Thyroid gland (tissue), 4 donors: ENCODE measurements around the gene RASD1. TPM values are rescaled to one million over a fixed set of nuclear protein-coding genes. Genes with fewer than 3 reads are reported as not detected.

Experiments used
- DNase-seq, 2 donors: peaks; one replicate each; pipeline ENCODE4 v3.0.0-alpha.2; 2019
- H3K27ac ChIP-seq, 3 donors: fragments of 200-600 bp; sonication (generic); 1 replicate in 2 of 3; 2 replicates in 1 of 3; pipeline ENCODE4 v1.5.1; 2016 to 2019; ENCODE audit warnings: mild to moderate bottlenecking in 1 of 3, moderate library complexity in 1 of 3
- H3K27me3 ChIP-seq: fragments of 200-600 bp; sonication (generic); one replicate; pipeline ENCODE4 v1.5.1; 2019
- H3K36me3 ChIP-seq, 2 donors: fragments of 200-600 bp; sonication (generic); one replicate each; pipeline ENCODE4 v1.5.1; 2016 to 2019
- H3K4me1 ChIP-seq, 2 donors: fragments of 200-600 bp; sonication (generic); one replicate each; pipeline ENCODE4 v1.5.1; 2017 to 2019
- H3K4me3 ChIP-seq, 3 donors: fragments of 200-600 bp; sonication (generic); replicated peaks in 1 of 3; 1 replicate in 2 of 3; 2 replicates in 1 of 3; pipeline ENCODE4 v1.5.1; 2016; ENCODE audit warnings: mild to moderate bottlenecking in 1 of 3
- H3K9me3 ChIP-seq: fragments of 200-600 bp; sonication (generic); one replicate; pipeline ENCODE4 v1.5.1; 2017
- CTCF ChIP-seq, 6 experiments: fragments of 200-600 bp in 3 of 6; fragments of 450-650 bp in 3 of 6; sonication (generic) in 3 of 6; IDR thresholded peaks; one replicate each; pipeline ENCODE4 v1.5.1; 2016 to 2019; ENCODE audit warnings: antibody characterized with exemption in 6 of 6, mild to moderate bottlenecking in 2 of 6, inconsistent platforms in 1 of 6, moderate library complexity in 1 of 6
- POLR2A ChIP-seq, 2 donors: fragments of 450-650 bp; IDR thresholded peaks; one replicate each; pipeline ENCODE4 v1.6.1; 2017; ENCODE audit warnings: antibody characterized with exemption in 2 of 2, mild to moderate bottlenecking in 2 of 2, moderate library complexity in 1 of 2
- WGBS, 2 donors: methylation state at CpG; one replicate each; pipeline ENCODE4 v1.1.5; 2017; 5-methylcytosine and 5-hydroxymethylcytosine counted together
- intact Hi-C: fragments of 100-400 bp; cut with DNase I; formaldehyde crosslinking; loops from one replicate; pipeline ENCODE4 v1.15.1; 2023
- total RNA-seq, 4 donors: library from RNA; depleted of rRNA; stranded (reverse); fragments of >200 nt; gene quantifications; one replicate each; pipeline ENCODE4 v1.2.3, GENCODE V29; 2016

RASD1 gene
- total RNA-seq, 4 donors from 2014 or later, result 114 to 149 (median 141) TPM

GRCh38 chr17:17476865-17477467 is 19.2 kb downstream of the RASD1 start, which contains the start of gene MED9:
Gene MED9 (plus strand): TSS chr17:17477000. CDS start chr17:17477042, 42 bp downstream.
- peak within 1 kb of the TSS; percentile 94 to 98 (median 97) for H3K4me3 ChIP-seq
- peaks cover 31% of the 10 kb centered on the region in 2 donors for H3K4me1 ChIP-seq
- H3K36me3 ChIP-seq, result no peaks in the 10 kb centered on the region
- H3K27ac ChIP-seq, result peak within 1 kb of the TSS; percentile 80 to 83 (median 83)
- 0 to 1% methylated on average over 15 to 27 of the region's 47 CpGs for WGBS, 2 donors
- H3K9me3 ChIP-seq, result no peaks in the 10 kb centered on the region
- intact Hi-C loops, result loop anchor here (10.0 kb wide), 1 partner anchor 62 kb away; no protein-coding TSS in a partner anchor
- TF ChIP-seq POLR2A (IDR thresholded peaks at IDR 0.05) (peak in 1 of 2 donors; percentile 78), CTCF (IDR thresholded peaks at IDR 0.05) (no peak)
- peak; percentile 88 to 91 for DNase-seq
- H3K27me3 ChIP-seq, result no peaks in the 10 kb centered on the region

GRCh38 chr17:17474341-17474740 is 21.9 kb downstream of the RASD1 start:
- no peaks in the 10 kb centered on the region for H3K27me3 ChIP-seq
- H3K9me3 ChIP-seq, result no peaks in the 10 kb centered on the region
- no peak overlapping the region for H3K4me3 ChIP-seq
- DNase-seq, result no peak
- TF ChIP-seq CTCF (IDR thresholded peaks at IDR 0.05) (no peak), POLR2A (IDR thresholded peaks at IDR 0.05) (no peak)
- H3K4me1 ChIP-seq, result peaks cover 20 to 22% of the 10 kb centered on the region in 2 donors
- H3K36me3 ChIP-seq, result no peaks in the 10 kb centered on the region
- intact Hi-C loops, result loop anchor here (10.0 kb wide), 1 partner anchor 60 kb away; no protein-coding TSS in a partner anchor
- no peak overlapping the region for H3K27ac ChIP-seq
- WGBS, 2 donors, result 65 to 80% methylated on average over 7 of the region's 7 CpGs

- intact Hi-C loops, result loop anchor here (10.0 kb wide), 1 partner anchor 58 kb away; no protein-coding TSS in a partner anchor
- Histone ChIP-seq H3K9me3 (no peaks in the 10 kb centered on the region), H3K4me3 (no peak overlapping the region), H3K36me3 (no peaks in the 10 kb centered on the region), H3K4me1 (peaks cover under 1 to 3% of the 10 kb centered on the region in 2 donors), H3K27me3 (no peaks in the 10 kb centered on the region), H3K27ac (no peak overlapping the region)
- DNase-seq, result no peak
- WGBS, 2 donors, result 63 to 66% methylated on average over 8 of the region's 8 CpGs
- no peak for TF ChIP-seq CTCF (IDR thresholded peaks at IDR 0.05)
- no peak for TF ChIP-seq POLR2A (IDR thresholded peaks at IDR 0.05)
Observed at GRCh38 chr17:17472333-17472920, 23.8 kb downstream of the RASD1 start.

GRCh38 chr17:17469996-17470395 is 26.2 kb downstream of the RASD1 start:
- Histone ChIP-seq H3K4me1 (no peaks in the 10 kb centered on the region), H3K9me3 (no peaks in the 10 kb centered on the region), H3K27me3 (no peaks in the 10 kb centered on the region), H3K4me3 (no peak overlapping the region), H3K36me3 (no peaks in the 10 kb centered on the region), H3K27ac (no peak overlapping the region)
- intact Hi-C loops, result loop anchor here (10.0 kb wide), 1 partner anchor 55 kb away; no protein-coding TSS in a partner anchor
- no peak for DNase-seq
- TF ChIP-seq CTCF (IDR thresholded peaks at IDR 0.05), result no peak
- TF ChIP-seq POLR2A (IDR thresholded peaks at IDR 0.05), result no peak
- 93 to 94% methylated on average over 2 to 3 of the region's 3 CpGs for WGBS, 2 donors

GRCh38 chr17:17469358-17469757 is 26.8 kb downstream of the RASD1 start:
- H3K27ac ChIP-seq, result no peak overlapping the region
- 98 to 100% methylated on average over 4 of the region's 4 CpGs for WGBS, 2 donors
- DNase-seq, result no peak
- H3K36me3 ChIP-seq, result no peaks in the 10 kb centered on the region
- no peaks in the 10 kb centered on the region for H3K9me3 ChIP-seq
- no peaks in the 10 kb centered on the region for H3K27me3 ChIP-seq
- intact Hi-C loops, result no loop called here
- no peaks in the 10 kb centered on the region for H3K4me1 ChIP-seq
- TF ChIP-seq POLR2A (IDR thresholded peaks at IDR 0.05), result no peak
- no peak for TF ChIP-seq CTCF (IDR thresholded peaks at IDR 0.05)
- no peak overlapping the region for H3K4me3 ChIP-seq
